HG02623 (cell line): ENCODE results near the gene ITGB5.

Experiments used
- ATAC-seq: cut with Tn5 transposase; IDR thresholded peaks from one replicate; pipeline ENCODE4 v1.9.1; 2021; ENCODE audit warnings: moderate library complexity; ENCODE audit not compliant: unreplicated experiment

The ITGB5 gene

GRCh38 chr3:124896824-124897526, 9.8 kb upstream of the ITGB5 start:
- ATAC-seq = no peak

- no peak for ATAC-seq
Measured at GRCh38 chr3:124895756-124896155, 8.6 kb upstream of the ITGB5 start.

- ATAC-seq = no peak
Measured at GRCh38 chr3:124893526-124893925, 6.4 kb upstream of the ITGB5 start.

- no peak for ATAC-seq
Measured at GRCh38 chr3:124890573-124891190, 3.5 kb upstream of the ITGB5 start.

DNA sequence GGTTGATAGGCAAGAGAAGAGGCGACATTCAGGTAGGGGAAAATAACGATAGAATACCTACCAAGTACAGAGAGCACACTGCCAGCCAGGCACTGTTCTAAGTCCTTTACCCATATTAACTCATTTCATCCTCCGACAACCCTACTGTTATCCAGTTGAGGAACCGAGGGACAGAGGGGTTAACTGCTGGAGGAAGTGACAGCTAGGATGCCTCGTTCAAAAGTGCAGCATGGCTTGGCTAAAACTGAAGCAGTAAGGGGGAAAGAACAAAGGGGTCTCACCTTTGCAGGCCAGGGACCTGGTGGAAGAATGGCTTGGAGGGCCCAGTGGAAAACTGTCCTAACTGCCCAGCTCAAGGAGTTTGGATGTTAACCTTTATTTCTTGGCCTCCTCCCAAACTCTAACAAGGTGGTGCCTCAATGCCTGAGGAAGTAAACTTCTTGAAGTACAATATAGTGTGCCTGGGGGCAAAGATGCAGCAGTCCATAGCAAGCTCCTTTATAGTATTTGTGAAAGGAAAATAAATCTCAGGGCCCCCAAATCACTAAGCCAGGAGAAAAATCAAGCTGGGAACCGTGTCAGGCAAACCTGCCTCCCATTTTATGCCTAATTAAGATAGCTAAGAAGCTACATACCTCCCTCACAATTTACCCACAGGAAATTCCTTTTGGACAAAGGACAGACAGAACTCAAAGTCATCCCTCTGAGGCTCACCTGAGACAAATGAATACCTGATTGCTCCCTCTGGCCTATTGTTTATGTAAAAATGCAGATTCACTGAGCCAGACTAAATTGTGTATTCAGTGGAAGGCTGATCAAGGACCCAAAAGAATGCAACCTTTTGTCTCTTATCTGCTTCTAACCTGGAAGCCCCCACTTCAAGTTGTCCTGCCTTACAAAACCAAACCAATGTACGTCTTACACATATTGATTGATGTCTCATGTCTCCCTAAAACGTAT, 1.6 kb upstream of the ITGB5 start:
- ATAC-seq = no peak

GRCh38 chr3:124887932-124888298, 750 bp upstream of the ITGB5 start:
- ATAC-seq = no peak

- peak; percentile 37 for ATAC-seq
Measured at GRCh38 chr3:124886168-124887056, 753 bp downstream of the ITGB5 start.

GRCh38 chr3:124885466-124886167, 1.5 kb downstream of the ITGB5 start:
- ATAC-seq = no peak

- ATAC-seq = no peak
Measured at GRCh38 chr3:124884474-124885101, 2.6 kb downstream of the ITGB5 start.

DNA sequence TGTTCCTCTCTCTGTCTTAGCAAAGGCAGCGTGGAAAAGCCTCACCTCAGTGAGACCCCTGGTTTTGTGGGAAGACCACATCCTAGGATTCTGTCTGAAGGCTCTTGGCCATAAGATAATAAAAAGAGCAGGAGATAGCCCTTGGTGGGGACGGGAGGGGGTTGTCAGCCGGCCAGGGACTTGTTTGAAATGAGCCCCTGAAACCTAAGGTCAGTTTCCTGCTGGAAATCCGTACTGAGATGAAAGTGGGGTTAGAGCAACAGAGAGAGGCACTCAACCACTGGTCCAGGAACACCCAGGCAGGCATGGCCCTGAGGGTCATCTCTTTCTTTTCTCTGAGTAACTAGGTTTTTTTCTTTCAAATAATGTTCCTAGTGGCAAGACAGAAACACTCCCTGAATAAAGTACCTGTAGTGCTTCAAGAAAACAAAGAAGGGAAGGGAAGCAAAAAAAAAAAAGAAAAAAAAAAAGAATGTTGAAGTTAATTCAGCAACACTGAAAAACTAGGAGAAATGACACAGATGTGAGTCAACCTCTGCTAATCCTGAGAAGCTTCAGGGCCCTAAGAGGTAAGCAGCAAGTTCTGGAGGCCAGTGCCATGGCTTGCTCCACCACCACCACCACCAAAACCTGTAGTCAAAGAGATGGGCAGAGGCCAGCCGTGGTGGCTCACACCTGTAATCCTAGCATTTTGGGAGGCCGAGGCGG, 3.2 kb downstream of the ITGB5 start:
- no peak for ATAC-seq

- ATAC-seq = no peak
Measured at GRCh38 chr3:124882816-124883747, 4.1 kb downstream of the ITGB5 start.

DNA sequence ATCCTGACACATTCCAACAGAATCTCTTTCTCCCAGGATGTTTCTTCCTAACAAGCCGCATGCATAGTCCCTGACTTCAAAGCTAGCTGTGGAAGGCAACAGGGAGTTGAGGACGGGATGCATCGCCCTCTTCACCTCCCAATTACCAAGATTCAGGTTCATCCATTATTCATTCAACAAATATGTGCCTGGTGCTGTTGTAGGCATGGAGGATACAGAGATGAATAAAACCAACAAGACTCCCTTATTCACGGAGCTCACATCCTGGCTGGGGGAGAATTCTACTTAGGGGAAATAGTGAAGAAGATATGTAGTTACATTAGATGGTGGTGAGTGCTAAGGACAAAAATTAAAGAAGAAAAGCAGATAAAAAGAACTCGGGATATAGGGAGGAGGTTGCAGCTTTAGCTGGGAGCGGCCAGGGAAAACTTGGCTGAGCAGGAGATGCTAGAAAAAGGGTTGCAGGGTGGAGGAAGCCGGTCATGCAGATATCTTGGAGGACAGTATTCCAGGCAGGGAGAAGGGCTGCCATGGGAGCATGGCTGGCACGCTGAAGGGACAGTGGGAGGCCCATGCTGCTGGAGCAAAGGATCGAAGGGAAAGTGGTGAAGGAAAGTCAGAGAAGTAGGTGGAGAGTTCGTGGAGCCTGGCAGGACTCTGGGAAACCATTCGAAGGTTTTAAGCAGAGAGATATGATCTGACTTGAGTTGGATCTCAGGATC, 5.0 kb downstream of the ITGB5 start:
- no peak for ATAC-seq

GRCh38 chr3:124879337-124879680, 7.9 kb downstream of the ITGB5 start:
- ATAC-seq = no peak

- ATAC-seq = no peak
Measured at GRCh38 chr3:124878561-124879336, 8.4 kb downstream of the ITGB5 start.

DNA sequence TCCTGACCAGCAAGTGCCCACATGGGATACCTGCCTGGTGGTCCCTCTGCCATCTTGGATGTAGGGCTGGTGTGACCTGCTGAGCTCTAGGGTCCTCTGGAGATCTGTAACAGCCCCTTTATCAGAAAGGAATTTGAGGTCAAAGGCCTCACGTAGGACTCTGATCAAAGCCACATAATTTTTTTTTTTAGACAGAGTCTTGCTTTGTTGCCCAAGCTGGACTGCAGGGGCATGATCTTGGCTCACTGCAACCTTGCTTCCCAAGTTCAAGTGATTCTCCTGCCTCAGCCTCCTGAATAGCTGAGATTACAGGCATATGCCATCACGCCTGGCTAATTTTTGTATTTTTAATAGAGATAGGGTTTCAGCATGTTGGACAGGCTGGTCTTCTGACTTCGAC, 9.5 kb downstream of the ITGB5 start:
- ATAC-seq = no peak

GRCh38 chr3:124876401-124876878, 10.7 kb downstream of the ITGB5 start:
- ATAC-seq = no peak
